HG03342 (cell line): Measurements from ENCODE around the gene ESR2.
"Not testable (repeated sequence)": the region's sequence is repeated elsewhere in the genome, so short reads cannot be mapped to it uniquely, and the experiment has no call there.

Experiments used
- ATAC-seq: cut with Tn5 transposase; IDR thresholded peaks from one replicate; pipeline ENCODE4 v1.9.1; 2021; ENCODE audit warnings: mild to moderate bottlenecking, moderate library complexity; ENCODE audit not compliant: unreplicated experiment

The ESR2 gene

DNA sequence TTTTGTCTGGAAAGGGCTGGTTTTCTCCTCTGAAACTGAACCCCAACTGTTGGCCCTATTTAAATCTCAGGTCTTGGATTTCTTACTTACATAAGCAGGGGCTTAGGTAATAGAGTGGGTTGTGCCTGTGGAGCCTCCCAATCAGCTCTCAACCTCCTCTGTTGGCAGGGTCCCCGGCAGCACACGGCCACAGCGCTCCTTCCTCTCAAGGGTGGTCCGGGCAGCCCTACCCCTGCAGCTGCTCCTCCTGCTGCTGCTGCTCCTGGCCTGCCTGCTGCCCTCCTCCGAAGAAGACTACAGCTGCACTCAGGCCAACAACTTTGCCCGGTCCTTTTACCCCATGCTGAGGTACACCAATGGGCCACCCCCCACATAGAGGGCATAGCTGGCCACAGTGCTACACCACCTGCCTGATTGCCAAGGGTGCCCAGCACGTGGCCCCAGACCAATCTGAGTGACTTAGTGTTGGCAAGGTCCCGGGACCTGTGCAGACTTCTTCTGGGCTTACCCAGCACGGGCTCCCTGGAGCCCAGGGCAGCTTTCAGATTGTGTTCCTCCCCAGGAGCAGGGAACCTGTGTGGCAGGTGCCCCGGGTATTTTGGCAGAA is 68.9 kb downstream of the ESR2 start:
- no peak for ATAC-seq

DNA sequence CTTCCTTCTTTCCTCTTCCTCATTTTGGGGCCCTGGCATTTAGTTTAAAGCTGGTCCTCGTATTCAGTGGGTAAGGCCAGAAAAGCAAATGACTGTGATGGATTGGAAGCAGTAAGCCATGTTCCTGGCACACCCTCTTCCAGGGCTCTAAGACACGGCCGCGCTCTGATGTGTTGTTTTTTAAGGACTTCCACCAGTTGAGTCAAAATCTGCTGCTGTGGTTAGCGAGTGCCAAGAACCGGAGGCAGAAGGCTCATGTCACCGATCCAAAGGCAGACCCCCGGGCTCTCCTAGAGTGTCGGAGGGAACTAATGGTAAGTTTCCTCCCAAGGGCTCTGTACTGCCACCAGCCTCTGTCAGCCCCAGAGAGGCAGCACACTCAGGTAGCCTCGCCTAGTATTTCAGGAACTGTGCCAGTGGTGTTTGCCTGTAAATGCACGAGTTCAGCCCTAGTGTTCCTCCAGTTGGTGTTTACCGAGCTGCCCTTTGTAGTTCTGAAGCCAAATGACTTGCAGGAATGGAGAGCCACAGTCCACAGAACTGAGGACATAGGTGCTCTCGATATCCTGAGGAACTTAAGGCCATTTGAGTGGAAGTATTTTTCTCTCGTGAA is 72.7 kb downstream of the ESR2 start:
- no peak for ATAC-seq

DNA sequence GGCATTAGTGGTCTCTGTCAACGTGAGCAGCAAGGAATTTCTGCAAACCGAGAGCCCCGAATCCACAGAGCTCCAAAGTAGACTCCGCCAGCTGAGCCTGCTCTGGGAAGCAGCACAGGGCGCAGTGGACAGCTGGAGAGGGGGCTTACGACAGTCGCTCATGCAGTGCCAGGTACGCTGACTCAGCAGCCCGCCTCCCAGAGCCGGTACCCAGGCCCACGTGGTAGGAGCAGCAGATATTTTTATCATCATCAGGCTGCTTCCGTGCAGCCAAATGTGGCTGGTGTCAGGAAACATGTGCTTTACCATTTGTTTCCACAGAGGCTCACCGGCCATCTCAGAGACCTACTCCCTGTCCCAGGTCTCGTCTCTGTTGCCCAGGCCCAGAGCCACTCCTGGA is 73.7 kb downstream of the ESR2 start:
- ATAC-seq: no peak

DNA sequence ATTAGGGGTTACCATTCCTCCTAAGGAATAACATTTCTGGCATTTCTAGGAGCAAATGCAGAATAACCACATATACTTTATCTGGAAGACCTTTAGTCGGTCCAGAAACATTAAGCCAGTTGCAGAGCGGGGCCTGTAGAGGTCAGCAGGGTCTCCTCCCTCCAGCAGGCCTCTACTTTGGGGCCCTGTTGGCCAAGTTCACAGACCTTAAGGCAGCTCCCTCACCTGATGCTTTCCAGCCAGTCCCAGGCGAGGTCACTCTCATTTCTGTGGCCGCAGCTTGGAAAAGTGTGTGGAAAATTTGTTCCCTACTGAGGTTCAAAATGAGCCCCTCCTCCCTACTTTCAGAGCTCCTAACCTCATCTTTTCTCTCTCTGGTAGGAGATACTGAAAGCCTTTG is 74.1 kb downstream of the ESR2 start:
- ATAC-seq: no peak

DNA sequence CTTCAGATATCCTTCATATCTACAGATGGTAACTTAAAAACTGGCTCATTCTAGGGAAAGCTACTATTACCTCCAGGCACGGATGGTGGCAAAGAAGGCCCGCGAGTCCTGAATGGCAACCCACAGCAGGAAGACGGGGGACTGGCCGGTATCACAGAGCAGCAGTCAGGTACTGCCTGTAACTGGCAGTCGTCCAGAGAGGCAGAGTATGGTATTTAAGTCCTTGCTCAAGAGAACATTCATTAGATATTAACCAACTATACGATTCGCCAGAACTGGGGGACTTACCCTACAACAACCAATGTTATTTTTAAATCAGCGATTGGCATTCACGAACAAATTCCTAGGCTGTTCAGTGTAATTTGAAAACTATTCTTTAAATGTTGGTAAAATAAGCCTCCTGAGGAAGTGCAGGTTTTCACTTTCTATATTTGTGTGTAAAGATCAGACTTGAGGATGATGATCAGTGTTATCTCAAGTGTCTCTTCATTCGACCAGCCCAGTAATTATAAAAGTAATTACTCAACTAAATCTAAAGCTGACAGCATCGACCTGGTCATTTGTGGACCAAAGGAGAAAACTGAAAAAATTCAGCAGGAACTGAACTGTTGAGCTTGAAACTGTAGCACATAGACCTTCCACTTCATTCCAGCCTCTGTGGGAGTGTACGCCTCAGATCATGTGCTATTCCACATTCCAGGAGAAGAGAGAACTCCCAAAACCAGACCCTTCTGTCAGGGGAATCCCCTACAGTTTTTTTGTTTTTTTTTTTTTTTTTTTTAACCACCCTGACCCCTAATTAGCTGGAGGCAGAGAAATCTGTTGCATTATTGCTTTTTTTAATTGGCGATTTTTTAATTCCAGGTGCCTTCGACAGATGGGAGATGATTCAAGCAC is 75.6 kb downstream of the ESR2 start:
- no peak for ATAC-seq

DNA sequence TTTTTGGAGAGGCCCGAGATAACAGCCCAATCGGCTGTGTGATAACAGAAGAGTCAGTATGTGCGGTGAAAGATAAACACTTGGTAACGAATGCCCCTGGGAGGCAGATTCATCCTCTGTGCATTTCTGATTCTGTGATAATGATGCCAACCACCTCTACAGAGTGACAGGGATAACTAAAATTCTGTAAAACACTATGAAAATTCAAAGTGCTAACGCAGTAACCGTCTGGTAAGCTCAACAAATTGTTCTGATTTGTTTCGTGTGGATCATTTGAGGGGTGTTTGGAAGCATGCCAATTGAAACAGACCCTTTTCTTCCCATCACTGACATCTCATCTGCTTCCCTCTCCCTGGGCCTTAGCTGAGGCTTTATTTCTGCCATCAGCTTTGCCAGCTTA is 76.3 kb downstream of the ESR2 start:
- ATAC-seq: no peak

DNA sequence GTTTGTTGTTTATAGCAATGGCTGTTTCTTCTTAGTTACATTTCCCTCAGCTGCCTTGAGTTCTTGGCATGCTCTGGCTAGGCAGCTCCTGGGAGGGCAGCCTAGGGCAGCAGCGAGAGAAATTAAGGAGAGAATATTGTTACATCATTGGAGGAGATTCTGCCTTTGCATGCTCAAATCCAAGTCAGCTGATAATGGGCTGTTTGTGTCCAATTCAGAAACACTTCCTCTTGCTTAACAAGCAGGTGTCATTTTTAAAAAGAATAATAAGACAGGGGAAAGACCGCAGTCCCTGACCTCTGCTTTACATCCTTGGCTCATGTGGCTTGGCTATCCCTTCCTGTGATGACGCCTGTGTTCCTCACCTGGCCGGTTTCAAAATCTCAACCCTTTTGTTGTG is 76.9 kb downstream of the ESR2 start:
- ATAC-seq: no peak

DNA sequence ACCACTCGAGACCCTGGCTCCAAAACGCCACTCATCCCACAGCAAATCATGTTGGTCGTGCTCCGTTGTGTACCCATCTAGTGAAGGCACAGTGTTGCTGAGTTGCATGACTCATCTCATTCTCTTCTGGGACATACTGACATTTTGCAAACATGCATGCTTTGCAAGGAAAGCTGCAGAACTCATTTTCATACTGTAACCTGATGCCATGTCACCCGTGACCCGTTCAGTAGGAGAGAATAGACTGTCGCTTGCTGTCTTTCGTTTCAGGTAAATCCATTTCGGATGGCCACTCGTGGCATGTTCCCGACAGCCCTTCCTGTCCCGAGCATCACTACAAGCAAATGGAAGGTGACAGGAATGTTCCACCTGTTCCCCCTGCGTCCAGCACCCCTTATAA is 78.2 kb downstream of the ESR2 start:
- no peak for ATAC-seq

DNA sequence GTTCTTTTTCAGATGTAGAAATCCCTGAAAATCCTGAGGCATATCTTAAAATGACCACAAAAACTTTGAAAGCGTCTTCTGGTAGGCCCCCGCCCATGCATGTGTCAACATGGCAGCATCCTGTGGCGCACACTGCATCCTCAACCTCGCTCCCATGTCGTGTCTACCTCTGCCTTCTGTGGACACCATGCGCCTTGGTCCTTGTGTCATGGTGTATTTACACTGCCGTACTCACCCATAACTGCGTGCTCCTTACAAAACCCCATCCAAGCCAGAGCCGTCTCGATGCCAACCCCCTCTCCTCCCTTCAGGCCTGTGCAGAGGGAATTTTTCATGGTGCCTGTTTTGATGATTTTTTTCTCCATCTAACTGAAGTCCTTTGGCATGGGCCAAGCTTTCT is 78.9 kb downstream of the ESR2 start:
- ATAC-seq: no peak

DNA sequence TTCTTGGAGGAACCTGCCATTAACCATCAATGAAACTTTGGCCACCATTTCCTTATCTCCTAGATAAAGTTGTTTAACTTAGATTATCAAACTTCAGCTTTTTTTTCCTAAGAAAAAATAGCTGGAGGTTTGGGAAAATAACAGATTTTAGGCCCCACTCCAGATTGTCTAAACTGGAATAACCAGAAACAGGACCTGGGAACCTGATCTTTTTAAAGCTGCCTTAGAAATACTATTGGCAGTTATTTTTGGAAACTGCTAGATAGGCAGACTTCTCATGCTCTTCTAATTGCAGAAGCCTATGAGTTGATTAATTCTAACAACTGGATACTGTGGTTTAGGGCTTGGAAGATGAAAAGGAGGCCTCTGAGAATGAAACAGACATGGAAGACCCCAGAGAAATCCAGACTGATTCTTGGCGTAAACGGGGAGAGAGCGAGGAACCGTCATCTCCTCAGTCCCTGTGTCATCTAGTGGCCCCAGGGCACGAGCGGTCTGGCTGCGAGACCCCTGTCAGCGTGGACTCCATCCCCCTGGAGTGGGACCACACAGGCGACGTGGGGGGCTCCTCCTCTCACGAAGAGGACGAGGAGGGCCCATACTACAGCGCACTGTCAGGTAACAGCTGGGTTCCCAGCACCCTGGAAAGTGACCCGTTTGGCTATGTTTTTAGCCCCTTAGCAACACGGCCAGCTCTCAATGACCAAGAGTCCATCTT is 80.2 kb downstream of the ESR2 start:
- ATAC-seq: no peak

DNA sequence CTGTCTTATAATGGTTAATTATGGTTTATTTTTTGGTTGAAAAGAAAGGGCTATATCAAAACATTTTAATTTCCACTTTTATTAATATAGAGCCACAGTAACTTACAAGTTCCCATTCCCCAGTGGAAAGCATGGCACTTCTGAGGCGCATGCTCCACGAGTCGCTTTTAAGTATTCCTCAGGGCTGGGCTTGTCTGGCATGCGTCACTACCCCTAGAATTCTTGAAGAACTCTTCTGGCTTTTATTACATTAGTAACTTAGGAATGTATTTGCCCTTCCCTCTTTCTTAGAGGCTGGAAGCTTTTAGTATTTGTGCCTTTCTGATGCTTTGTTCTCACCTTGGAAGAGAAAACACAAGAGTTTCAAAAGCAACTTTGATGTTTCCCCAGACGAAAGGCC is 81.1 kb downstream of the ESR2 start:
- no peak for ATAC-seq

DNA sequence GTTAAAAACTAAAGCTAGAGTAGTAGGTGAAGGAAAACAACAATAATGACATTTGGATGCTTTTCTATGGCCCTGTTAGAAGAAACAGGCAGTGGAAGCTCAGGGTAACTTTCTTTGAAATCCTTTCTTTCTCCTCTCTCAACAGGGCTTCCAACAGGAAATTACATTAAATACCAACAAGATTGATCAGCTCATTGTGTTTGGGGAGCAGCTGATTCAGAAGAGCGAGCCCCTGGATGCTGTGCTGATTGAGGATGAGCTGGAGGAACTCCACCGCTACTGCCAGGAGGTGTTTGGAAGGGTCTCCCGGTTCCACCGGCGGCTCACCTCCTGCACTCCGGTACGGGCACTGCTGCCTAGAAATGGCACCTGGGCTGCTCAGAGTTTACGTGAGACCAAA is 81.5 kb downstream of the ESR2 start:
- ATAC-seq: no peak

DNA sequence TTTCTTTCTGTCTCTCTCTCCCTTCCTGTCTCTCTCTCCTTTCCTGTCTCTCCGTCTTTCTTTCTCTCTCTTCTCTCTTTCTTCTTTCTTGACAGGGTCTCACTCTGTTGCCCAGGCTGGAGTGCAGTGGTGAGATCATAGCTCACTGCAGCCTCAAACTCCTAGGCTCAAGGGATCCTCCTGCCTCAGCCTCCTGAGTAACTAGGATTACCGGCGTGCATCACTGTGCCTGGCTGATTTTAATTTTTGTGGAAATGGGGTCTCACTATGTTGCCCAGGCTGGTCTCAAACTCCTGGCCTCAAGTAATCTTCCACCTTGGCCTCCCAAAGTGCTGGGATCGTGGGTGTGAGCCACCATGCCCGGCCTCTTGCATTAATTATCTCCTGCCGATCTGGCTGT is 83.3 kb downstream of the ESR2 start:
- ATAC-seq: not testable (repeated sequence)

DNA sequence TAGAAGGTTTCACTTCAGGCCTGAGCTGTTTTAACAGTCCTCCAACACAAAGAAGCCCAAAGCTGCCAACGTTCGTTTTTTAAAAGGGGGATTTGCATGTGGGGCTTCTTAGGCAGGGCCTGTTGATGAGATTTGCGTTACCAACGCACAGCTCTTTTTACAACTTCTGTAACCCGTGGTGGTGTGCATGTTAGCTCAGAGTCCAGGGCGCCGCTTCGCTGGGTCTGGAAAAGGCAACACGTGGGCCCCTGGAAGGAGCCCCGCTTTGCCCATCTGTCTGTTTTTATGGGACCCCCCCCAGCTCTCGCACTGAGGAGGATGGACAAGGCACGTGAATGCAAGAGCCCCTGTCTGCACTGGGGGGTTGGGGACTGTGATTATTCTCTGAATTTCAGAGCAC is 84.0 kb downstream of the ESR2 start:
- no peak for ATAC-seq

DNA sequence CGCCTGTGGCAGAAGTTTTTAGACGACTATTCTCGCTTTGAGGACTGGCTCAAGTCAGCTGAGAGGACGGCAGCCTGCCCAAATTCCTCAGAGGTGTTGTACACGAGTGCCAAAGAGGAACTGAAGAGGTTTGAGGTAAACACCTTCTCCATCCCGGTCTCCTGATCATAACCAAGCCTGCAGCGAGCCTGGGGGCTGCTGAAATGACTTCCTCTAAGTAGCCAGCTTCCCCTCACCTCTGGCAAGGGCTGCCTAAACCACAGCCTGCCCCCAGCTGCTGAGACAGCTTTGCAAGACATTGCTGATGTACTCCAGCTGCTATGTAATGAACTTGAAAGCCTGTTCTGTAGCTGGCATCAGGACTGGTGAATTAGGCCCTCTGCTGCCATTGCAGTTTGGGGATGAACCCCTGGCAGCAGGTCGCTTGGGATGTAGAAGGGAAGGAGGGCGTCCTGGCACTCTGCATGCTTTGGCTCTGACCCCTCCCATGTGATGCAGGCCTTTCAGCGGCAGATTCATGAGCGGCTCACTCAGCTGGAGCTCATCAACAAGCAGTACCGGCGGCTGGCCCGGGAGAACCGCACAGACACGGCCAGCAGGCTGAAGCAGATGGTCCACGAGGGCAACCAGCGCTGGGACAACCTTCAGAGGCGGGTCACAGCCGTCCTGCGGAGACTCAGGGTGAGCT is 84.6 kb downstream of the ESR2 start:
- peak; percentile 70 for ATAC-seq

DNA sequence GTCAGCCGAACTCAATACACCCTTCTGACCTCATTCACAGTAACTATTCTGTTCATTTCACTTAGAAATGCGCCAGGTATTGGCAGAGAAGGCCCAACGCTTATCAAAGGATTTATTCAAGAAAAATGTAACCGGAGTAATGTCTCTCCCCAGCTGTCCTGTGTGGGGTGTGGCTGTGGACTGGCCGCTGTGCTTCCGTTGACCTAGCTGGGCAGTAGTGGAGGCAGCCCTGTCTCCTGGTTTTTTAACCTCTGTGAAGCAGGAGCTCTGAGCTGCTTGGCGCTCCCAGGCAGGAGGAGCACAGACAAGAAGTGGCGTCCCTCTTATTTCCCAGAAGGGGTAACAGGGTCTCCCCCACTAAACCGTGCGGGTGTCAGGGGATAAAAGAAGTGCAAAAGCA is 85.2 kb downstream of the ESR2 start:
- no peak for ATAC-seq

DNA sequence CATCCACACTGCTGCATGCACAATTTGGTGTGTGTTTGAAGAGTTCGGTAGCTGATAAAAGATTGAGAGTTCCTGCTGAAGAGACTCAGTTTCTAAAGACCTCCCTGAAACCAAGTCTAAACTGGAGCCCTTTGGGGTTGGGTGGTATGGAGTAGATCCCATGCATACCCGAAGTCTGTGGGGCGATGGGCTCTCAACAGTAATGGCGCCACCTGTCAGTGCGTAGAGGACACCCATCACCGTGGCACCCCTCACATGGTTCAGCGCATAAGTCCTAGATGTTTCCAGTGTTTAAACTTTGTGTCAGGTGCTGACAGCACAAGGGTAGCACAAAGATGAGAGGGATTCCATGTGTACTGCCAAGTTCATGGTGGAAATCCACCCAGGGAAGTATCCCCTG is 85.9 kb downstream of the ESR2 start:
- ATAC-seq: no peak

DNA sequence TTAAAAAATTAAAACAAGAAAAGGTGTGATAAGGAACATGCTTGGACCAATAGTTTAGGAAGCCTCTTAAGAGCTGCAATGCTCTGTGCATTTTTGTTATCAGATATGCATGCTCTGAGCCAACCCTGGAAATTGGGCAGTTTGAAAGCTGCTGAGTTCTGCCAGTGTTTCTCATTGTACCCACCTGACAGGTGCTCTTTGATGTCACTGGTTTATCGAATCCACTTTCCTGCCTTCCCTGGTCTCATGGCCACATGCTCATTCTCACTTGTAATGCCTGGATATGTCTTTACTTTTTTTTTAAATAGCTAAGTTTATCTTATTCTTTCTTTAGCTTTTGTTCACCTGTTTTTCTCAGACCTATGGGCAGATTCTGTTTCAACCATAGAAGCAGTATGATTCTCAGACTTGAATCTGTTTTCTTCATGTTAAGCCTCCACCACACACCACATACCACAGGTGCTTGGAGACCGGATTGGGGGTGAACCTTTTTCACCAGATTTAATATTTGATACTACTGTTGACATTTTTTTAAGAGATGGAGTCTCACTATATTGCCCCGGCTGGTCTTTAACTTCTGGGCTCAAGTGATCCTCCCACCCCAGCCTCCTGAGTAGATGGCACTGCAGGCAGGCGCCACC is 90.7 kb downstream of the ESR2 start:
- ATAC-seq: no peak

DNA sequence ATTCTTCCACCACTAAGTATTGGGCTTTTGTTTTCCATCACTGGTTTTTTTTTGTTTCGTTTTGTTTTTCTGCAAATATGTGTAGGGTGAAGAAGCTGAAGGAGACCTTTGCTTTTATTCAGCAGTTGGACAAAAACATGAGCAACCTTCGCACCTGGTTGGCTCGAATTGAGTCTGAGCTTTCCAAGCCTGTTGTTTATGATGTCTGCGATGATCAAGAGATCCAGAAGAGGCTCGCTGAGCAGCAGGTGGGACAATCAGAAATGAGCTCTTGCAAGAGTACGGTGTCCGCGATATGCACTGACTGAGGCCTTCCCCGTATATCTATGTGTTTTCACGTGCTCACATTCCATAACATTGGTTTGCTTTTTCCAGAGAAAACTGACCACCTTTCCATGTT is 91.5 kb downstream of the ESR2 start:
- ATAC-seq: no peak

DNA sequence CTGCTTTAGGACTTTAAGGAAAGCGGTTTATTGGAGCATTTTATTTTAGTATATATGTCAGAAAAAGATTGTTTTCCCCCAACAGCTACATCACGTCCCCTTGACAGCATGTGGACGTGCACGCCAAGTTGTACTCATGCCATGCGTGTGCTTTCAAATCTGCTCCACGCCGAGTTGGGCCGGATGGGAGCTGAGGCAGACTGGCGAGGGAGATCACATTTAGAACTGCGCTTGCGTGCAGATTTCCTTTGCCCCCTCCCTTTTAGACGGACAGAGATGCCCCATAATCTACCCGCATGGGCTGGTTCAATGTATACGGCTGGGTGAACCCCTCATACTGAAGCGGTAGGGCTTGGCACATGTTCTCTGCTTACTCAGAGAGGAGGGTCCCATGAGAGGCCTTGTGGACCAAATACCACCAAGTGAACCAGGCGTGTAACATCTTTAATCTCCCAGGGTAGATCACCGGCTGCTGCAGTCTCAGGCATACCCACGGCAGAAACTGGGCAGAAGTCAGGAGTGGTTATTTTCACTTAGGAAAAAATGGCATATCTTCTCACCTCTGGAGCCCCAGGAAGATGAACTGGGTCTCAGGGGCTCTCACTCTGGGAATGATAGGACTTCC is 92.1 kb downstream of the ESR2 start:
- ATAC-seq: no peak
